Measurements from ENCODE around the gene CTAGE15.
"Not testable (repeated sequence)": the region's sequence is repeated elsewhere in the genome, so short reads cannot be mapped to it uniquely, and the experiment has no call there.

The CTAGE15 gene

GRCh38 chr7:143620646-143621045 is 49.0 kb downstream of the CTAGE15 start, which contains the start of gene TCAF2:
Gene TCAF2, plus strand, starts transcription at chr7:143620974.
- not testable (repeated sequence) for DNase-seq (ENCODE audit: low read depth); H3K4me3 ChIP-seq (ENCODE audit: low read depth, low read length)

GRCh38 chr7:143621175-143621574 is 49.6 kb downstream of the CTAGE15 start:
- H3K4me3 ChIP-seq (ENCODE audit: low read depth, low read length); DNase-seq (ENCODE audit: low read depth): not testable (repeated sequence)

GRCh38 chr7:143622130-143622529 is 50.5 kb downstream of the CTAGE15 start:
- not testable (repeated sequence) for DNase-seq (ENCODE audit: low read depth); H3K4me3 ChIP-seq (ENCODE audit: low read depth, low read length)
